IMR-90 (cell line): Measurements from ENCODE around the gene MLX. TPM values are rescaled to one million over a fixed set of nuclear protein-coding genes. Genes with fewer than 3 reads are reported as not detected.

Source experiments
- ATAC-seq: fragments of 200-7000 bp; cut with Tn5 transposase; 2 replicates; pipeline ENCODE4 v1.9.1; 2020; ENCODE audit warnings: low read depth, mild to moderate bottlenecking, moderate library complexity
- BruUV-seq: library from RNA; stranded (reverse); fragments of 400-500 nt; replicated peaks from 2 replicates; lab custom pipeline; 2021; lab: Mats Ljungman, UMichigan
- CTCF ChIA-PET: fragments of 300-600 bp; formaldehyde crosslinking; extraction: SDS; loops from one replicate; lab custom pipeline; 2021; ENCODE audit warnings: antibody characterized with exemption; lab: Yijun Ruan, JAX
- POLR2A ChIA-PET: fragments of 300-600 bp; sonication (Branson Sonifier 250); formaldehyde crosslinking; loops from one replicate; lab custom pipeline; 2022; ENCODE audit warnings: antibody characterized with exemption; ENCODE audit not compliant: unreplicated experiment; lab: Charles Lee
- DNase-seq: peaks from one replicate; pipeline ENCODE4 v3.0.0; 2013
- H2AFZ ChIP-seq: replicated peaks from 2 replicates; pipeline ENCODE3; 2013; ENCODE audit warnings: low read length, mild to moderate bottlenecking; ENCODE audit not compliant: poor library complexity
- H2AK5ac ChIP-seq: 2 replicates; pipeline ENCODE4 v1.6.1; 2013; ENCODE audit warnings: low read depth, low read length, inconsistent platforms
- H2AK9ac ChIP-seq: replicated peaks from 2 replicates; pipeline ENCODE3; 2013; ENCODE audit warnings: mild to moderate bottlenecking, low read depth, low read length, moderate library complexity; ENCODE audit not compliant: poor library complexity
- H2BK120ac ChIP-seq: 2 replicates; pipeline ENCODE4 v1.6.1; 2013; ENCODE audit warnings: low read depth, low read length, inconsistent platforms
- H2BK15ac ChIP-seq: 3 replicates; pipeline ENCODE4 v1.6.1; 2013; ENCODE audit warnings: low read depth, low read length, inconsistent platforms
- H2BK20ac ChIP-seq: 2 replicates; pipeline ENCODE4 v1.6.1; 2013; ENCODE audit warnings: low read depth, mild to moderate bottlenecking, inconsistent platforms, low read length, moderate library complexity
- H2BK5ac ChIP-seq: 2 replicates; pipeline ENCODE4 v1.6.1; 2013; ENCODE audit warnings: mild to moderate bottlenecking, low read depth, low read length, inconsistent platforms; ENCODE audit not compliant: poor library complexity, severe bottlenecking
- H3K14ac ChIP-seq: replicated peaks from 2 replicates; pipeline ENCODE4 v1.6.1; 2013; ENCODE audit warnings: low read depth, low read length, inconsistent platforms
- H3K18ac ChIP-seq: 2 replicates; pipeline ENCODE4 v1.6.1; 2013; ENCODE audit warnings: low read depth, low read length, control low read depth
- H3K23ac ChIP-seq: 2 replicates; pipeline ENCODE4 v1.6.1; 2013; ENCODE audit warnings: low read depth, low read length, inconsistent platforms
- H3K27ac ChIP-seq: 2 replicates; pipeline ENCODE4 v1.5.1; 2013; ENCODE audit warnings: mild to moderate bottlenecking, control low read depth, low read length; ENCODE audit not compliant: insufficient read depth
- H3K27me3 ChIP-seq: 2 replicates; pipeline ENCODE4 v1.6.1; 2013; ENCODE audit warnings: low read length; ENCODE audit not compliant: control insufficient read depth, insufficient read depth
- H3K36me3 ChIP-seq: 2 replicates; pipeline ENCODE4 v1.6.1; 2013; ENCODE audit warnings: low read length, mixed read lengths; ENCODE audit not compliant: control insufficient read depth, insufficient read depth
- H3K4ac ChIP-seq: 2 replicates; pipeline ENCODE4 v1.6.1; 2013; ENCODE audit warnings: low read depth, low read length, inconsistent platforms
- H3K4me1 ChIP-seq: 2 replicates; pipeline ENCODE4 v1.6.1; 2013; ENCODE audit warnings: low read length, mixed read lengths; ENCODE audit not compliant: control insufficient read depth, insufficient read depth
- H3K4me2 ChIP-seq: 2 replicates; pipeline ENCODE4 v1.6.1; 2013; ENCODE audit warnings: low read depth, mild to moderate bottlenecking, control low read depth, low read length, moderate library complexity
- H3K4me3 ChIP-seq: 2 replicates; pipeline ENCODE4 v1.5.1; 2013; ENCODE audit warnings: low read depth, mild to moderate bottlenecking, control low read depth, low read length, moderate library complexity; ENCODE audit not compliant: insufficient read depth
- H3K56ac ChIP-seq: 2 replicates; pipeline ENCODE4 v1.6.1; 2013; ENCODE audit warnings: low read length, inconsistent platforms; ENCODE audit not compliant: insufficient read depth; ENCODE audit errors: extremely low read depth
- H3K79me1 ChIP-seq, 2 experiments: 2 replicates each; pipeline ENCODE4 v1.6.1; 2013; ENCODE audit warnings: low read length in 2 of 2, inconsistent platforms in 1 of 2, low read depth in 1 of 2
- H3K9ac ChIP-seq: 2 replicates; pipeline ENCODE4 v1.6.1; 2013; ENCODE audit warnings: low read depth, low read length, control low read depth
- H3K9me1 ChIP-seq: 2 replicates; pipeline ENCODE4 v1.6.1; 2013; ENCODE audit warnings: low read length, inconsistent platforms; ENCODE audit not compliant: insufficient read depth
- H3K9me3 ChIP-seq: 2 replicates; pipeline ENCODE4 v1.6.1; 2013; ENCODE audit warnings: low read length; ENCODE audit not compliant: control insufficient read depth, insufficient read depth
- H4K20me1 ChIP-seq: 2 replicates; pipeline ENCODE4 v1.6.1; 2013; ENCODE audit warnings: low read length, inconsistent platforms; ENCODE audit not compliant: insufficient read depth
- H4K5ac ChIP-seq: 2 replicates; pipeline ENCODE4 v1.6.1; 2013; ENCODE audit warnings: mild to moderate bottlenecking, low read depth, low read length, control low read depth
- H4K8ac ChIP-seq, 2 experiments: 2 replicates each; pipeline ENCODE4 v1.6.1; 2013; ENCODE audit warnings: low read depth in 2 of 2, low read length in 2 of 2, control low read depth in 1 of 2, inconsistent platforms in 1 of 2
- H4K91ac ChIP-seq: 2 replicates; pipeline ENCODE4 v1.6.1; 2013; ENCODE audit warnings: low read depth, low read length, inconsistent platforms; ENCODE audit not compliant: insufficient read depth
- BHLHE40 ChIP-seq: fragments of 150-350 bp; IDR thresholded peaks from 2 replicates; pipeline ENCODE4 v1.6.1; 2016; ENCODE audit warnings: mild to moderate bottlenecking, low read depth, low read length
- CEBPB ChIP-seq: IDR thresholded peaks from 2 replicates; pipeline ENCODE4 v1.6.1; 2012; ENCODE audit warnings: low read depth, low read length, improper control_type of control experiment
- CHD1 ChIP-seq: IDR thresholded peaks from 2 replicates; pipeline ENCODE4 v1.6.1; 2012; ENCODE audit warnings: low read depth, low read length, improper control_type of control experiment
- FOS ChIP-seq: fragments of 150-350 bp; IDR thresholded peaks from 2 replicates; pipeline ENCODE4 v1.6.1; 2016; ENCODE audit warnings: low read depth, low read length
- POLR2A ChIP-seq: IDR thresholded peaks from 2 replicates; pipeline ENCODE4 v1.6.1; 2012; ENCODE audit warnings: mild to moderate bottlenecking, low read depth, low read length
- RAD21 ChIP-seq: IDR thresholded peaks from 2 replicates; pipeline ENCODE4 v1.6.1; 2012; ENCODE audit warnings: low read length, improper control_type of control experiment
- WGBS, 2 experiments: methylation state at CpG; one replicate each; pipeline versions ENCODE4 v1.1.5 to v1.1.7; 2013; ENCODE audit warnings: missing lambda C conversion rate in 2 of 2; ENCODE audit not compliant: insufficient read length in 1 of 2; ENCODE audit errors: extremely low coverage in 2 of 2; 5-methylcytosine and 5-hydroxymethylcytosine counted together
- dilution Hi-C: fragments of 300-500 bp; cut with HindIII; formaldehyde crosslinking; loops from one replicate; pipeline ENCODE4 v1.14.3; 2018; ENCODE audit warnings: low sequenced_read_pairs; ENCODE audit not compliant: unreplicated experiment
- in situ Hi-C: fragments of 300-500 bp; cut with MboI; formaldehyde crosslinking; loops from 3 replicates; pipeline ENCODE4 v1.14.3; 2019; ENCODE audit warnings: low sequenced_read_pairs, inconsistent platforms, mixed read lengths
- intact Hi-C: fragments of 100-400 bp; cut with micrococcal nuclease; formaldehyde crosslinking; loops from 2 replicates; pipeline ENCODE4 v1.10.0; 2022
- polyA plus RNA-seq, 3 experiments: library from polyadenylated mRNA; depleted of rRNA; stranded (reverse); fragments of >200 nt; gene quantifications; 2 replicates each; pipeline ENCODE4 v1.2.3, GENCODE V29; 2012; ENCODE audit warnings: low replicate concordance in 1 of 3
- total RNA-seq: library from RNA; depleted of rRNA; stranded (reverse); fragments of >200 nt; gene quantifications from 2 replicates; pipeline ENCODE4 v1.2.3, GENCODE V29; 2012

MLX gene
- total and polyA plus RNA-seq, 2 of the 4 experiments (the other 2 are of a cell fraction), result 37.8 to 45.6 TPM

- POLR2A ChIA-PET, result interaction anchor here (0.5 kb wide), 1 partner anchor 430 kb away, joined by 3 read pairs; no protein-coding TSS in a partner anchor
- Histone ChIP-seq H2BK15ac (peak overlapping the region; percentile 100; the same call in 1 of the 3 replicates), H3K14ac (peak overlapping the region; percentile 99), H3K27me3 (no peaks in the 10 kb centered on the region), H3K23ac (peak overlapping the region; percentile 99), H3K9ac (peak overlapping the region; percentile 83), H3K4me1 (peaks cover 52% of the 10 kb centered on the region), H3K18ac (peak overlapping the region; percentile 97), H3K56ac (peak overlapping the region; percentile 64; the same call in 1 of the 2 replicates), H2BK5ac (peak overlapping the region; percentile 99), H3K4ac (peak overlapping the region; percentile 100), H3K9me1 (peaks cover 36% of the 10 kb centered on the region), H2BK20ac (peak overlapping the region; percentile 98), H3K4me2 (no peak overlapping the region), H2AK9ac (peak overlapping the region; percentile 100), H3K36me3 (peaks cover 2% of the 10 kb centered on the region; the same call in 1 of the 2 replicates), H4K20me1 (no peaks in the 10 kb centered on the region; the same call in 1 of the 2 replicates), H4K91ac (peak overlapping the region; percentile 100), H2AK5ac (peak overlapping the region; percentile 100), H4K8ac (peak overlapping the region; percentile 99 to 100), H4K5ac (peak overlapping the region; percentile 81), H3K27ac (peak overlapping the region; percentile 99), H3K79me1 (peaks cover 9 to 51% of the 10 kb centered on the region in 2 experiments; a peak in 3 of 4 replicates), H3K9me3 (no peaks in the 10 kb centered on the region), H3K4me3 (no peak overlapping the region), H2AFZ (no peak overlapping the region), H2BK120ac (peak overlapping the region; percentile 100)
- ATAC-seq (no peak), DNase-seq (no peak)
- CTCF ChIA-PET, result no interaction called here
- no TSS peak for BruUV-seq
- WGBS, 2 experiments, result 82% methylated on average over 2 of the region's 8 CpGs; no CpG with 5 or more reads in 1 of the 2 experiments
- dilution Hi-C loops, result no loop called here
- in situ Hi-C loops, result loop anchor here (5.0 to 10.0 kb wide), 2 partner anchors 201 to 298 kb away; no protein-coding TSS in a partner anchor
- TF ChIP-seq CHD1 (no peak), POLR2A (no peak), BHLHE40 (no peak), CEBPB (no peak), RAD21 (no peak), FOS (no peak)
- intact Hi-C loops, result loop anchor here (10.0 kb wide), 1 partner anchor 388 kb away; no protein-coding TSS in a partner anchor
Measured at GRCh38 chr17:42522798-42523278, 44.1 kb upstream of the MLX start.
